GM21423 (cell line): ENCODE measurements around the gene SAMD8.

ENCODE experiments used
- ATAC-seq: cut with Tn5 transposase; IDR thresholded peaks from one replicate; pipeline ENCODE4 v1.9.1; 2021; ENCODE audit warnings: mild to moderate bottlenecking, moderate library complexity; ENCODE audit not compliant: unreplicated experiment

The SAMD8 gene

DNA sequence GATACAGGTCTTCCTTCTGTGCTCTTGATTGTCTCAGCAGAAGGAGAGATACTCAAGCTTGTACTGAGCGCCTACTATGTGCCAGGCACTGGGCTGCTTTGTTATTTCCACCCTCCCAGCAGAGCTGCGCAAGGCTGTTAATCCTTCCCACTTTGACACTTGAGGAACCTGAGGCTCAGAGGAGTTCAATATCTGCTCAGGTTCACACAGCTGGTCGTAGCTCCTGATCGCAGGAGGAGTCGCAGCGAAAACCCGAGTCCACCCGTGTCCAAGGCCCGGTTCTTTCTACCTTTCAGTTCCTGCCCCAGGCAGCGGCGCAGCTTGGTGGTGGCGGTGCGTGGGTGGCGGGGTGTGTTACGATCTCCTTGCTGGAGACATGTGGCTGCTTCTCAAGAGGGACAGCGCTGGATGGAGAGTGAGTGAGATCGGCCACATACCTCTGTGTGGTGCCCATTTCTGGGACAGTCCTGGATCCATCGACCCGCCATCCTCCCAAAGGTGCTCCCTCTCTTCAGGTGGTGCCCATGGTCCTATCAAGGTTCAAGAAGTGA is 26.5 kb upstream of the SAMD8 start:
- ATAC-seq: no peak

DNA sequence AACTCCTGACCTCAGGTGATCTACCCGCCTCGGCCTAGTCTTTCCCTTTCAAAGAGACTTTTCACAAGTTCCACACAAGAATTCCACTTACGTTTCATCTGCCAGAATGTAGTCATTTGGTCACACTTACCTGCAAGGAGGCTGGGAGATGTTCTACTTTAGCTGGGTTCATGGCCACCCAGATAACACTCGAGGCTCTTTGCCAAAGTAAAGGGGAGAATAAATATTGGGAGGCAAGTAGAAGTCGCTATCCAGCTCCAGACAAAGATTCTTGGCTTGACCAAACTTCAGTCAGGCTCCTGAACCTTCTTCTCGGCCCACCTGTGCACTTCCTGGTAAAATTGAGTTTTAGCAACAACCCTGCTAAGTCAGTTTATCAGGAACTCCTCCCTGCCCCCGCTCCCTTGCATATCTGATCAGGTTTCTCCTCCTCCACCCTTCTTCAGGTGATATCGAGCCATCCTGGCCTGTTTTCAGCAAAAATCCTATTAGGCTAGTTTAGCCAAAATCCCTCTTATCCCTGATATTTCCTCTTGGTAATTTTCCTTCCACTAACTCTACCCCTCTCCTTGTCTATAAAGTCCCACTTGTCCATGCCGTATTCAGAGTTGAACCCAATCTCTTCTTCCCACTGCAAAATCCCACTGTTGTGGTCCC is 25.1 kb upstream of the SAMD8 start:
- ATAC-seq: no peak

DNA sequence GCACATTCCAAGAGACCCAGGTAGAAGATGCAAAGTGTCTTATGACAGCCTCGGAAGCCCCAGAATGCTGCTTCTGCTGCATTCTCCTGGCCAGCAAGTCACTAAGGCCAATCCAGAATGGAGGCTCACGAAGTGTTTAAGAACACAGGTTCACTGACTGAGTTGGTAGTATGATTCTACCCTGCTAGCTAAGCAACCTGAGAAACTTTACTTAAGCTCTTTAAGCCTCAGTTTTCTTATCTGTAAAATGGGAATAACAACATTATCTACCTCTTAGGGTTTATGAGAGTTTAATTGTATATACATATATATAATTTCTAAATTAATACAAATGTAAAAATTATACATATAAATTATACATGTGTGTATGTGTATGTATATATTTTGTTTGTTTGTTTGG is 22.8 kb upstream of the SAMD8 start:
- ATAC-seq: no peak

DNA sequence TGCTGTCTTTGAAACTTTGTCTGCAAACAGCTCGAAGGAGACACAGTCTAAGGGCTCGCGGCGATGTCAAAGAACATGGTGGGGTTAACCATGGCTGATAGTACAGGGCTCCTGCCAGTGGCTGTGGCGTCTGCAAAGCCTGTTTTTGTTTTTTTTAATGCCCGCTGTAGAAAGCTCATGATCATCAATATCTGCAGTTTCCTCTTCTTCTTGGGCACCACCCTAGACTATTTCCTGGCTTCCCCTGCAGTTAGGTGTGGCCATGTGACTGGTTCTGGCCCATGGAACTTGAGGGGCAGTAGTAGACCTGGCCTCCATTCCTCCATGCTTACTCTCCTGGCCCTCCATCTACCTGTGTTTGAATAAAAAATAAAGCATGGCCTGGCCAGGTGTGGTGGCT is 21.8 kb upstream of the SAMD8 start:
- no peak for ATAC-seq

DNA sequence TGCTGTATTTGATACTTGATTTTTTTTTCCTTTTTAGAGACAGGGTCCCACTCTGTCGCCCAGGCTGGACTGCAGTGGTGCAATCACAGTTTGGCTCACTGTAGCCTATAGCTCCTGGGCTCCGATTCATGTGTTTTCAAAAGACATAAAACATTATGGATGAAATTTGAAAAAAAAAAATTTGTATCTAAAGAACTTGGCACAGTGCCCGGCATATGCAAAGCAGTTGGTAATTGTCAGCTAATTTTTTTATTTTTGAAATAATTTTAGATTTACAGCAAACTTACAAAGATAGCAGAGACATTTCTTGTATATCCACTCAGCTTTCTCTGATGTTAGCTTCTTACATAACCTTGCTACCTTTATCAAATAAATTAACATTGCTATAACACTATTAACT is 20.3 kb upstream of the SAMD8 start:
- no peak for ATAC-seq

DNA sequence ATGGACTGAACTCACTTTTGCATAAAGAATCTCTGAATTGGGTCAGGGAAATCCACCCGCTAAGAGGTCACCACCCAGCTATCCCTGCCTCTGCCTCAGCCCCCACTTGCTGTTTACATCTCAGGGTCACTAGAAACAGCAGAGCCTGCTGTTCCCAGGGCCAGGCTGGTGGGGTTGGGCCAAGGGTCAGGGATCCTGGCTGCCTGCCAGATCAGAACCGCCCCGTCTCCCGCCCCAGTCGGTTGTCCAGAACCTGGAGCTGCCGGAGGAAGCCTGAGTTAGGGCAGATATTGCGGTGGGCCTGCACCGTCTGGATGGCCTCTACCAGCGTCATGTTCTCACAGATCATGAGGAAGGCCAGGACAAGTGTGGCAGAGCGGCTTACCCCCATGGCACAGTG is 17.0 kb upstream of the SAMD8 start:
- ATAC-seq: no peak

DNA sequence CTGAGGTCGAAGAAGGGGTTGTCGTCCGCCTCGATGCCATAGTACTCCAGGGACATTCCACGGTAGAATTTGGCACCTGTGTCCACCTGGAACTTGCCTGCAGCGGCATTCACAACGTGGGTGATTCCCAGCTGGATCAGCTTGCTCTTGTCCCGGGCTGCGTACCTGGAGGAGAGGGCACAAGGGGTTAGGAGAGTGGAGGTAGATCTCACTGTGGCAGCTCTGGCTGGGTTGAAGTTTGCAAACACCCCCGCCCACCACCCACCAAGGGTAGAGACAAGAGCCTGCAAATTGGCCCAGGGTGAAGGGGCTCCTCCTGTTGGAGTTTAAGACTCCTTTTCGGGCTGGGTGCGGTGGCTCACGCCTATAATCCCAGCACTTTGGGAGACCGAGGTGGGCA is 15.8 kb upstream of the SAMD8 start:
- no peak for ATAC-seq

DNA sequence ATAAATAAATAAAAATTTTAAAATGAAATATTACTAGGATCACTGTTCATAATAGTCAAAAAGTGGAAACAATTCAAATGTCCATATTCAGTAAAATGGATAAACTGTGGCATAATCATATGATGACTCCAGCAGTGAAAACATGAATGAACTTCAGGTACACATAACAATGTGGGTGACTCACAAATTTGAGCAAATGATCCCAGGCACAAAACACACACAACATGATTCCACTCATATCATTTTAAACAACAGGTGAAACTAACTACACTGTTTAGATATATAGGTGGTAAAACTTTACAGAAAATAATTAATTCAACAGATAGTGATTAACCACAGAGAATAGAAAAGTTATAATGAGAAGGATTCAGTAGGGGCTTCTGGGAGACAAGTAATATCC is 14.7 kb upstream of the SAMD8 start:
- no peak for ATAC-seq

DNA sequence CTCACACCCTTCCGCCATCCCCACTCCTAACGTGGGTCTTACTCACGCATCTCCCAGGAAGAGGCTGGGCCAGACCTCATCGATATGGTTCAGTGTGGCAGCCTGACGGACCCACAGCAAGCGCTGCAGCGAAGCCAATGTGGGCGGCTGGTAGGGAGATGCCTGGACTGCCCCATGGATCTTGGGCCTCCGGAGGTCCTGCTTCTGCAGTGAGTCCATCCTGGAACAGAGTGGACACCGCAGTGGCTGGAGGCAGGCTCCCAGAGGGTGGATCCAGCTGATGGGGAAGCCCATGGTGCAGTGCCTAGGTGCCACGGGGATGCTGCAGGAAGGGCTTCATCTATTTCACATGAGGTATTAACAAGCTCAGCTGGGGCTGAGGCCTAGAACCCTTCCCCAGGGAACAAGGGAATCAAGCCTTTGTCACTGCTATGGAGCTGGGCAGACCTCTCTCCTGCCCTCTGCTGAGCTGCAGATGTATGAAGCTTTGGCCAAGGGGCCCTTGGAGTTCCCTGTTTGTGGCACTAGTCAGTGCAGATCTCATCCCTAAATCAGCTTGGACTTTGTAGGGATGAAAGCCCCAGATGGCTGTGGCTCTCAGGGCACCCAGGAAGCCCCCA is 13.7 kb upstream of the SAMD8 start:
- no peak for ATAC-seq

DNA sequence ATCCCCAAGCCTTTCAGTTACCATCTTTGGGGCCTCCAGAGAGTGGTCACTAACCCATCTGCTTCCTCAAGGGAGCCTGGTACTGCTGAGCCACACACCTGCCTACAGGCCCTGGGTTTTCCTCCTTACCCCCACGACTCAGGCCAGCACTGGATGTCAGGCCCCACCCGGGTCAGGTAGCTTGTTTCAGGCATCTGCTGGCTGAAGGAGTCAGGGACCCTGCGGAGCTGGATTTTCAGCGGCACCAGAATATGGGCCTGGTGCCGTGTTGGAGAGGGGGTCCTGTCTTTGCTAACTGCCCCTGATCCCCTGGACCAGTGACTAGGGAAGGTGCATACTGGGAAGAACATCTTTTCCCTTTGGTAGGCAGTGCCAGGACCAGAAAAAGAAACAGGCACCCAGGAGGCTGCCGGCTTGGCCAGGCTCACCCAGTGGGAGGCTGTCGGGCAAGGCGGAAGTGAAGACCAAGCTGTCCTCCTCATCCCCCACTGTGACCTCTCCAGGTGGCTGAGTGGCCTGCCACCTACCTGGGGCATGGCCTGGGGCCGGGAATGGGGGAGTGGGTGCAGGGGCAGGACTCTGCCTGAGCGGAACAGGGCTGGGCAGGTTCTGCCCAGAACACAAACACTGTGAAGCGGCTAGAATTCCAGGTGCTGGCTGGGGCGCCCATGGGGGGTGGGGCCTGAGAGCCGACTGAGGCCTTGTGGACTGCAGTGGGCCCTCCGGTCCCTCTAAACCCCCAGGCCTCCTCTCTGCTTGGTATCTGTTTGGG is 12.4 kb upstream of the SAMD8 start:
- ATAC-seq: no peak

DNA sequence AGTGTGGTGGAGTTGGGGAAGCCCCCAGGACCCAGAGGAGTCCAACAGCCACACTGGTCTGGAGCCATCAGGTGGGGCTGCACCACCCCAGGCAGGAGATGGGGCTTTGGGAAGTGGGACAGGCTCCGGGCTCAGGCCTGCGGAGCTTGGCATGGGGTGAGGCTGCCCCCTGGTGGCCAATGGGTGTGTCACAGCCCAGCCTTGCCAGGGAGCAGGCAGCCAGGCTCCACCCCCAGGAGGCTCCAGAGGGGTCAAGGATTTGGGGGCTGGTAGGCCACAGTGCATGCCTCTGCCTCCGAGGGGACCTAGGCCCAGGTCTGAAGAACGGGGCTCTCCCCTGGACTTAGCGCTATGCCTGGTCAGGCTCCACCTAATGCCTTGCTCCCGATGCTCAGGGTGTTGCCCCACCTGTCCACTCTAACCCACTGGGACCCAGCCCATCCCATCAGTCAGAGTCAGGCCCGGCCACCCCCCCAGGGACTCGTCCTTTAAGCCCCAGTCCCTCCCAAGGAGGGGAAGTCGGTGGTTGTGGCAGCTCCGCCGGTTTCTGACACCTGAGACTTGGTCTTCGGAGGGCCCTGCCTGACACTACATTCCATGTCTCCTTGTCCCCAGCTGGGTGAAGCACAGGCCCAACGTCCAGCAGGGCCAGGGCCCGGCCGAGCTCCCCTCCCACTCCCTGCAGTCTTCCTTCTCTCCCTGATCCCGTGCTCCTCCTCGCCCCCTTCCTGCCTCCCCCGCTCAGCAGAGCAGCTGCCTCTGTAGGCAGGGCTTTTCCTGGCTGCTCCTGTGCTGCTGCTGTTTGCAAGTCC is 11.3 kb upstream of the SAMD8 start:
- ATAC-seq: peak; percentile 77

DNA sequence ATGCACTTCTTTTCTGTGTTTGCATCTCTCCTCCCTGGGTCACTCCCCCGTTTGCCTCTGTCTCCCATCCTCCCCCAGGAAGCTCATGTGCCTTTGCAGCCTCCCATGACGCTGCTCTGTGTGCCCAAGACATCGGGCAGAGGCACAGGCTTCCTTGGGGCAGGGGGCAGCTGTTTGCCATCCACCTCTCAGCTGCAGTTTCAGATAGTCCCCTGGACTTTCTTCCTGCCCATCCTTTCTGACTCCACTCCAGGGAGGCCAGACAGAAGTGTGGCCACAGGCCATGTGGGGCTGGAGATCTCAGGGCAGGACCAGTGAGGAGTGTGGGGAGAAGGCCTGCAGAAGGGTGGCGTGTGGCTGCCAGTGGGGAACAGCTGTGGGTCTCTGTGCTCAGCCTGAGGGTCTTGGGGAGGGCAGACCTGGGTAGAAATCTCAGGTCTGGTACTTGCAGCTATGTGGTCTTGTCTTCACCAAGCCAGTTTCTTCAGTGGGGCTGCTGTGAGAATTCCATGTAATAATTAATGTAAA is 10.6 kb upstream of the SAMD8 start:
- no peak for ATAC-seq

DNA sequence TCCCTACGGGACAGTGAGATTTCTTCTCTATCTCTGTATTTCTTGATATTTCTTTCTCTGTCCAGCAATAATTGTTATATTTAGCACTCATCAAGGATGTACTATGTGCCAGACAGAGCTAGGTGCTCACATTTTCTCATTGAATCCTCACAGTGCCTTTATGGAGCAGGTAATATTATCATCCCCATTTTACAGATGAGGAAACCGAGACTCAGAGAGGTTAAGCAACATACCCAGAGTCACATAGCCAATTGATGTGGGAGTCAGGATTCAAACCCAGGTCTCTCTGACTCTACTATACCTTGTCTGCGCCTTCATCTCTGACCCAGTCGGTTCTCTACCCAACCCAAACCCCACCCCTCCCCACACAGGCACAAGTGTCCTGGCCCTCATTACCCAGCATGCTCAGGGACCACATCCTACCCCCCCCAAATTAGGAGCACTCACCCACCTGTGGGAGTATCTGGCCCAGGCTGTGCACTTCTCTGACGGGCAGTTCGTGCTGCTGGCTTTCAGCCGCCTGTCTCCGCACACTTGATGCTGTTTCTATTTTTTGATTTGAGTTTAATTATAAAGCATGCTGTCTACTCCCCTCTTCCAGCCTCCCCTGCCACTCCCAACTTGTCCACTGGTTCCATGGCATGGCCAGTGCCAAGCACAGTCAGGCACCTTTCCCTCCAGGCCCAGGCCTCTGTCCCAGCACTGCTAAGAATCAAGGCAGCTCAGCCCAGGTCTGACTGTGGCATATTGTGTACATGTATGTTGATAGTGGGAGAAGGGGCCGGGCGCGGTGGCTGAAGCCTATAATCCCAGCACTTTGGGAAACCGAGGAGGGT is 9.8 kb upstream of the SAMD8 start:
- ATAC-seq: no peak

DNA sequence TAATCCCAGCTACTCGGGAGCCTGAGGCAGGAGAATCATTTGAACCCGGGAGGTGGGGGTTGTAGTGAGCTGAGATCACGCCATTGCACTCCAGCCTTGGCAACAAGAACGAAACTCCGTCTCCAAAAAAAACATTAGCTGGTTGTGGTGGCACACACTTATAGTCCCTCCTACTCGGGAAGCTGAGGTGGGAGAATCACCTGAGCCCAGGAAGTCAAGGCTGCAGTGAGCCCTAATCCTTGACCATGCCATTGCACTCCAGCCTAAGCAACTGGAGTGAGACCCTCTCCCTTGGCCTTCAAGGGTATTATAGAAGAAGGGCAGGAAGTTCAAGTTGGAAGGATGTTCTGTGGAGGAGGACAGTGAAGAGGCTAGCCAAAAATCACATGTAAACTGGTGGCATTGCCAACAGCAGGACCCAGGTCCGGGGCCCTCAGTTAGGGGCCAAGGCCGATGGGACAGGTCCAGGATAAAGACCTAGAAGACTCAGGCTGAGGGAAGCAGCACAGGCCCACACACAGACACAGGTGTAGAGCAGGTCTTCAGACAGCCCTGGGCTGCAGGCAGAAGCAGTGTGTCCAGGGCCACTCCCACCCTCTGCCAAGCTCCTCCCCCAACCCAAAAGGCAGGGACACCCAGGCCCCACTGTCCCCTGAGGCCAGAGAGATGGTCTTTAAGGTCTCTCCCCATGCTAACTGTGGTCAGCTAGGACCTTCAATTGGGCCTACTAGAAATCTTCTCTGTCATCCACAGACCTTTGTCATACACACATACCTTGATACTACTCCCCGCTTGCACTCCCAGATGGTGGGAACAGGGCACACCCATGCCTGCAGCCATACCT is 8.4 kb upstream of the SAMD8 start:
- no peak for ATAC-seq

DNA sequence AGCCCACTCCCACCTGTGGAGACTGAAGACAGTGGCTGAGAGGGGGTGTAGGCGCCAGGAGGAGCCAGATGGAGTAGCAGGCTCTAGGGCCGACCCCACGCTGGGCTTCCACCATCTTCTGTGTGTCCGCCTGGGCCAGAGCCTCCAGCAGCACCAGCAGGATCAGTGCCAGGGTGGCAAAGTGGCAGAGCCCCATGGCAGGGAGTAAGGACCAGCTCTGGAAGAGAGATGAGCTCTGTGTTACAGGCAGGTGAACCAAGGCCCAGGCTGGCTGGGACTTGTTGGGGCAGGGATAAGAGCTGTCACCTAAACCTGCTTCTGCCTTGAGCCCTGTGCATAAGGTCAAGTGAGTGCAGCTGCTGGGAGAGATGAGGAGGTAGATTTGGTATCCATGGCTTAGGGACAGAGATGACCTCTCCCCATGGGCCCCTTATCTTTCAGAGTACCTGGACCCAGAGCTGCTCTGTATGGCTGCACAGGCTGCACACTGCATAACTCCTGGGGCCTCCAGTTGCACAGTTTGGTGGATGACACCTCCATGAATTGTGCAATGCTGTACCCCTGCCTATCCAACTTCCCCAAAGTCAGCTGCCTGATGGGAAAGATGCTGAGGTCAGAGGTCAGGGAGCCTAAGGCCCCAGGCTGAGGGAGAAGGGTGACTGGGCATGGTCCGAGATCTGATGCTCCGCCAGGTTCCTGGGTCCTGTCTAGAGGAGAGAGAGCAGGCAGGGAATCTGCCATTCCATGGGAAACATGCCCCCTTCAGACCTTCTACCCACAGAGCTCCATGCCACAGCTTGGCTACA is 7.4 kb upstream of the SAMD8 start:
- no peak for ATAC-seq

DNA sequence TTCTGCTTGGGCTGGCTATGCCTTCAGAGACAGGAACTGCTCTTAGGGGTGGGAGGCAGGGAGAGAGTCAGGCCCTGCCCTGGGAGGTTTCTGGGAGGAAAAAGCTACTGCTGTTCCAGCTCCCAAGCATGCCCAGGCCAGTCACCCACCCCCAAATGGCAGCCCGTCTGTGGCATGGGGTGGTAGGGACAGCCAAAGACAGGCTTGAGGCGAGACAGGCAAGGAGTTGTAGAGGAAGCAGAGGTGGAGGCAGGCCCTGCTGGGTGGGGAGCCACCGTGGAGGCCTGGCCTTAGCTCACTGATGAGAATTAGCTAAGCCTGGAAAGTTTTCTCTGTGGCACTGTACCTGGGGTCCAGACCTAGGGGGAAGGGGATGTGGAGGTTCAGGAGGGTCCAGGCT is 6.6 kb upstream of the SAMD8 start:
- ATAC-seq: no peak

DNA sequence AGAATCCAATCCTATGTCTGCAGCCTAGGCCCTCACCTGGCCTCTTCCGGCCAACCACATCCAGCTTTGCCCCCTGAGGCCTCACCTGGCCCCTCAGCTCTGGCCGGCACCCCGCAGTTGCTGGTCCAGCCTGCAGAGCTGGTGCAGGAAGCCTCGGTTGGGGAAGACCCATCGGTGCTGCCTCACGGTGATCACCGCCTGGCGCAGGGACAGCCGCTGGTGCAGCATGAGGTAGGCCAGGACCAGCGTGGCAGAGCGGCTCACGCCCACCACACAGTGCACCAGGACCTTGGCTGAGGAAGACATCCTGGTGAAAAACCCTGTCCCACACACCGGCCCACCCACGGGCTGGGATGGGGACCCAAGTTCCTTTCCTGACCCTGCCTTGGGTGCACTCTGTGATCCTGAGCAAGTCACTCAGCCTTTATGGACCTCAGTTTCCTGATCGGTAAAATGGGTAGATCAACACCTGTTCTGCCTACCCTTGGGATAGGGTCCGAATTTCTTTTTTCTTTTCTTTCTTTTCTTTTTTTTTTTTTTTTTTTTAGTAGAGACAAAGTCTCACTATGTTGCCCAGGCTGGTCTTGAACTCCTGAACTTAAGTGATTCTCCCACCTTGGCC is 5.8 kb upstream of the SAMD8 start:
- no peak for ATAC-seq

DNA sequence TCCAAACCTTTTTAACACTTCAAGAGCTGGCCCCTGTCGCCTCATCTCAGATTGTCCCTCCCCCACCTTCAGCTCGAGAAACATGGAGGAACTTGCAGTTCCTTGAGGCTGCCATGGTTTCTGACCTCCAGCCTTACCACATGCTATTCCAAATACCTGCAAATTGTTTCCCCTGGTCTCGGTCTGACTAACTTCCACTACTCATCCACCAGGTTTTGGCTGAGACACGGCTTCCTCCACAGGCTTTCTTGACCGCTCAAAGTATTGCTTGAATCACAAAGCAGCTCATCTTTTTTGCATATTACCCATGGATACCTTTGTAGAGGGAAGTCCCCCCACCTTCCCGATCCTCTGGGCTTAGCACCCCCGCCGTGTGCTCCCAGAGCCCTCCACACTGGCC is 5.2 kb upstream of the SAMD8 start:
- ATAC-seq: no peak
